Tibial artery (tissue), 4 donors: ENCODE measurements around the gene FIGNL1.

ENCODE experiments used
- DNase-seq, 2 donors: peaks; one replicate each; pipeline ENCODE4 v3.0.0-alpha.2; 2019
- H3K27ac ChIP-seq, 2 donors: fragments of 200-600 bp; sonication (generic) in 1 of 2; 1 replicate in 1 of 2; 2 replicates in 1 of 2; pipeline ENCODE4 v1.5.1; 2018 to 2019; ENCODE audit warnings: mild to moderate bottlenecking in 1 of 2
- H3K27me3 ChIP-seq, 2 donors: fragments of 200-600 bp; sonication (generic) in 1 of 2; one replicate each; pipeline versions ENCODE4 v1.5.1 to v1.6.0; 2016 to 2019
- H3K36me3 ChIP-seq, 3 donors: fragments of 200-600 bp; sonication (generic) in 2 of 3; one replicate each; pipeline ENCODE4 v1.5.1; 2016 to 2019; ENCODE audit warnings: mild to moderate bottlenecking in 2 of 3
- H3K4me1 ChIP-seq, 4 donors: fragments of 200-600 bp; sonication (generic) in 2 of 4; 1 replicate in 3 of 4; 2 replicates in 1 of 4; pipeline ENCODE4 v1.5.1; 2016 to 2019
- H3K4me3 ChIP-seq, 2 donors: fragments of 200-600 bp; sonication (generic) in 1 of 2; 1 replicate in 1 of 2; 2 replicates in 1 of 2; pipeline ENCODE4 v1.5.1; 2018 to 2019; ENCODE audit warnings: mild to moderate bottlenecking in 2 of 2
- H3K9me3 ChIP-seq, 3 donors: fragments of 200-600 bp; sonication (generic) in 1 of 3; one replicate each; pipeline ENCODE4 v1.5.1; 2016 to 2019
- CTCF ChIP-seq, 2 experiments: fragments of 200-600 bp in 1 of 2; fragments of 450-650 bp in 1 of 2; IDR thresholded peaks; one replicate each; pipeline ENCODE4 v1.5.1; 2017 to 2019; ENCODE audit warnings: antibody characterized with exemption in 2 of 2, mild to moderate bottlenecking in 1 of 2, moderate library complexity in 1 of 2
- intact Hi-C: fragments of 100-400 bp; cut with DNase I; formaldehyde crosslinking; loops from one replicate; pipeline ENCODE4 v1.15.0; 2023; ENCODE audit warnings: low total_unique reads

The FIGNL1 gene

GRCh38 chr7:50404392-50404791, 45.8 kb downstream of the FIGNL1 start:
- Histone ChIP-seq H3K9me3 (no peaks in the 10 kb centered on the region), H3K27ac (no peak overlapping the region), H3K4me3 (no peak overlapping the region), H3K27me3 (peaks cover 0 to 41% of the 10 kb centered on the region in 2 donors), H3K36me3 (no peaks in the 10 kb centered on the region), H3K4me1 (no peaks in the 10 kb centered on the region)
- no peak for DNase-seq
- intact Hi-C loops: no loop called here
- TF ChIP-seq CTCF (IDR thresholded peaks at IDR 0.05): no peak

- no peak for TF ChIP-seq CTCF (IDR thresholded peaks at IDR 0.05)
- Histone ChIP-seq H3K9me3 (no peaks in the 10 kb centered on the region), H3K27ac (no peak overlapping the region), H3K4me3 (no peak overlapping the region), H3K27me3 (peaks cover 0 to 35% of the 10 kb centered on the region in 2 donors), H3K36me3 (no peaks in the 10 kb centered on the region), H3K4me1 (no peaks in the 10 kb centered on the region)
- intact Hi-C loops: no loop called here
- no peak for DNase-seq
These were observed 50.0 kb downstream of the FIGNL1 start for GRCh38 chr7:50400114-50400513.

- Histone ChIP-seq H3K36me3 (no peaks in the 10 kb centered on the region), H3K4me3 (no peak overlapping the region), H3K9me3 (no peaks in the 10 kb centered on the region), H3K27ac (no peak overlapping the region), H3K27me3 (peaks cover 0 to 34% of the 10 kb centered on the region in 2 donors), H3K4me1 (no peaks in the 10 kb centered on the region)
- DNase-seq: no peak
- intact Hi-C loops: no loop called here
- no peak for TF ChIP-seq CTCF (IDR thresholded peaks at IDR 0.05)
These were observed 50.5 kb downstream of the FIGNL1 start for GRCh38 chr7:50399635-50400034.

GRCh38 chr7:50399206-50399605, 50.9 kb downstream of the FIGNL1 start:
- peaks cover 0 to 34% of the 10 kb centered on the region in 2 donors for H3K27me3 ChIP-seq
- TF ChIP-seq CTCF (IDR thresholded peaks at IDR 0.05): no peak

GRCh38 chr7:50397971-50398324, 52.2 kb downstream of the FIGNL1 start:
- Histone ChIP-seq H3K36me3 (no peaks in the 10 kb centered on the region), H3K27ac (no peak overlapping the region), H3K4me1 (no peaks in the 10 kb centered on the region), H3K4me3 (no peak overlapping the region), H3K27me3 (peaks cover 0 to 34% of the 10 kb centered on the region in 2 donors), H3K9me3 (no peaks in the 10 kb centered on the region)
- no peak for DNase-seq
- intact Hi-C loops: no loop called here
- no peak for TF ChIP-seq CTCF (IDR thresholded peaks at IDR 0.05)

More at GRCh38 chr7:50399206-50399605, 50.9 kb downstream of the FIGNL1 start:
- Histone ChIP-seq H3K9me3 (no peaks in the 10 kb centered on the region), H3K4me3 (no peak overlapping the region), H3K4me1 (no peaks in the 10 kb centered on the region), H3K36me3 (no peaks in the 10 kb centered on the region), H3K27ac (no peak overlapping the region)
- no peak for DNase-seq
- intact Hi-C loops: no loop called here

GRCh38 chr7:50397320-50397970, 52.7 kb downstream of the FIGNL1 start:
- DNase-seq: no peak
- Histone ChIP-seq H3K27ac (no peak overlapping the region), H3K27me3 (peaks cover 0 to 34% of the 10 kb centered on the region in 2 donors), H3K4me3 (no peak overlapping the region), H3K9me3 (no peaks in the 10 kb centered on the region), H3K4me1 (no peaks in the 10 kb centered on the region), H3K36me3 (no peaks in the 10 kb centered on the region)
- intact Hi-C loops: no loop called here
- TF ChIP-seq CTCF (IDR thresholded peaks at IDR 0.05): no peak
